Measurements from ENCODE around the gene RNF187.
A peak's percentile ranks its signal among the peaks of the same experiment; 100 is the strongest.

The RNF187 gene

GRCh38 chr1:228511546-228512445, 24.6 kb downstream of the RNF187 start:
- DNase-seq, result no peak

DNA sequence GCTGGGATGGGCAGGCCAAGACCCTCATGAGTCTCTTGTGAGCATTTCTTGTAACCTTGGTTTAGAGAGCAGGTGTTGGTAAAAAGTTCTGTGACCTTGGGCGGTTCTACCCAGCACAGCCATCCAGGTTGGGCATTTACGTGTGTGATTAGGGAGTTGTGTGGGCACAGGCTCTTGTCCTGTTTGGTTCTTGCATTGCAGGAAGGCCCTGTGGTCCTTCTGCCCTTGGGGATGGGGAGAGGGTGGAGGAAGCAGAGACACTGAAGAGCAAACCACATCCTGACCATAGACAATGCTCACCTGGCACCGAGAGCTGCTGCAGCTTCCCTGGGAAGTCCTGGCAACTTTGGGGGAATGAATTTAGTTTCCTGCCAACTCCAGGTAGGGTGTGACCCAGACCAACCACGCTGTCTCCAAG, 25.6 kb downstream of the RNF187 start:
- no peak for DNase-seq

DNA sequence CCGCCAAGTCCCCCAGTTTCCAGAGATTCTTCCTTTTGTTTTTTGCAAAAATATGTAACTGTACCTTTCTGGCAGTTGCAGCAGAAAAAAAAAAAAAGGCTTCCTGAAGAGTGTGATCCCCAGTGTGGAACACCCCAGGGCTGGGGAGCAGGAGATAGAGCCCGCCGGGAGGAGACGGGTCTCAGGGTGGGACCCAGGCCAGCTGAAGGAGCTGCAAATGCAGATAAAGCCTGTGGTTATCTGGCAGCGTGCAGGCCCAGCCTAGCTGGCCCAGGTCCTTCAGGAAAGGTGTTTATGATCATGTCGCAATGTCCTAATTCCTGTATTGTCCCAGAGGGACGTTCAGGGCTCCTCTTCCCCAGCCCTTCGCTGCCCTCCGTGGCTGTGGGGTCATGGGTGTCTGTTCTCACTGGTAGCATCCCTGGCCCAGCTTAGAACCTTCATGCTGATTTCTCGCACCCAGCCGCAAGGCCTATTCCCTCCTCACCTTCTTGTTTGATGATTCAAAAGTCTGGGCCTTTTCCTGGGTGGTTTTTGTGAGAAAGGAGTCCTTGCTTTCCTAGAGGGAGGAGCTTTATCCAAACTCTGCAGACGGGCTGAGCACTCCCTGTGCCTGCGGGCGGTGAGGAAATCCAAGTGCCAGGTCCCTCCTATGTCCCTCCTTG, 26.2 kb downstream of the RNF187 start:
- no peak for DNase-seq

DNA sequence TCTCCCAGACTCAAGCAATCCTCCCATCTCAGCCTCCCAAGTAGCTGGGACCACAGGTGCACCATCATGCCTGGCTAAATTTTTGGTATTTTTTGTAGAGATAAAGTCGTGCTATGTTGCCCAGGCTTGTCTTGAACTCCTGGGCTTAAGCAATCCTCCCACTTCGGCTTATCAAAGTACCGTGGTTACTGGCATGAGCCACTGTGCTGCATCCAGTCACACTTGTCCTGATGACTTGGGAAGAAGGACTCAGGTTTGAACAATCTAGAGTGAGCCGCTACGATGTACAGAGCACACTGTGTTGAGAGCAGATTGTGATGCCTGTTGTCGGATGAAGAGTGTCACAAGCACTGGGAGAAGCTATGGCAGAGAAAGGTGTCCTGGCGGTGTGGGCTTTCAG, 27.2 kb downstream of the RNF187 start:
- DNase-seq, result no peak

- peak; percentile 39 to 59 for DNase-seq
Measured at GRCh38 chr1:228515200-228515834, 28.1 kb downstream of the RNF187 start.

- no peak for DNase-seq
Measured at GRCh38 chr1:228517655-228518054, 30.5 kb downstream of the RNF187 start.

DNA sequence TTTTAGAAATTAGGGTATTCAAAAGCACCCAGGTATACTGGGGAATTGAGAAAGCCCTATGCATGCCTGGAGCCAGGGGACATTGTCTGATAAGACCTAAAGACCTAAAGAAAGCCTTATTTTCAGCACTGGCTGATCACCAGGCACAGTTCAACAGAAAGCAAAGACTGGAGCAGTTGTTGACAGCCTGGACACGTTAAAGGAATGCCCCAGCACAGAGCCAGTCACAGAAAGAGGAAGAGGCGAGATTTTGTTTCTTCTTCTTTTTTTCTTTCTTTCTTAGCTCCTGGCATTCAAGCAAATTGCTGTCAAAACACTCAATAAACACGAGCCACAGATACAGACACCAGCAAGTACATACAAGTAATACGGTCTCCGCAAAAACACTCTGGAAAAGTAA, 40.4 kb downstream of the RNF187 start:
- no peak for DNase-seq

DNA sequence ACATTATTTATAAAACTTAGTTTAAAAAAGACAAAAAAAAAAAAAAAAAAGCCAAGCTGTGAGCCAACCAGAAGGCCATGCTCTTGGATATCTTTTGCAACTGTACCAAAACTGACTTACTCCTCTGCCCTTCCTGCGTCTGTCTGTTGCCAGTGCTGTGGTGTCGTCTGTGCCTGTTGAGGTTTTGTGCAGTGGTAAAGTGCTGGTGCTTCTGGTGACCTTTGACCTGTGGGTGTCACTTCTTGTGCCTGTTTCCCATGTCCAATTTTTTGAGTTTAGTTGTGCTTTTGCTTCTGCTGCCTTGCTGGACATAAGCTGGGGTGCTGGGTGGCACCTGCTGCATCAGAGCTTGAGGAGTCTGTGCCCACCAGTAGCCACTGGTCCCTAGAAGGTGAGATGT, 41.4 kb downstream of the RNF187 start:
- no peak for DNase-seq

GRCh38 chr1:228530086-228530758, 43.0 kb downstream of the RNF187 start:
- DNase-seq, result no peak

- DNase-seq, result no peak
Measured at GRCh38 chr1:228530951-228531731, 44.0 kb downstream of the RNF187 start.

GRCh38 chr1:228538831-228539230, 51.6 kb downstream of the RNF187 start:
- DNase-seq, result no peak

DNA sequence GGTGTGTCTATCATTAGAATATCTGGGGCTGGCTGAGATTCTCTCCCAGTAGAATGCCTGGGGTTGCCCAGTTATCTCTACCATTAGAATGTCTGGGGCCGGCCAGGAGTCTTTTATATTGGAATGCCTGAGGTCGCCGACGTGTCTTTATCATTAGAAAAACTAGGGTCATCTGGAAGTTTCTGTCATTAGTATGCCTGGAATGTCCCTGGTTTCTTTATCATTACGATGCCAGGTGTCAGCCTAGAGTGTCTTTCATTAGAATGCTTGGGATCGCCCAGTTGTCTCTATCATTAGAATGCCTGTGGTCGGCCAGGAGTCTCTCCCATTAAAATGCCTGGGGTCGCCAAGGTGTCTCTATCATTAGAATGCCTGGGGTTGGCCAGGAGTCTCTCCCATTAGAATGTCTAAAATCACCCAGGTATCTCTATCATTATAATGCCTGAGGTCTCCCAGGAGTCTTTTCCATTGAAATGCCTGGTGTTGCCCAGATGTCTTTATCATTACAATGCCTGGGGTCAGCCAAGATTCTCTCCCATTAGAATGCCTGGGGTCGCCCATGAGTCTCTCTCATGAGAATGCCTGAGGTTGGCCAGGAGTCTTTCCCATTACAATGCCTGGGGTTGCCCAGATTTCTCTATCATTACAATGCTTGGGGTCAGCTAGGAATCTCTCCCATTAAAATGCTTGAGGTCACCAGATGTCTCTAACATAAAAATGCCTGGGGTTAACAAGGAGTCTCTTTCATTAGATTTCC, 53.2 kb downstream of the RNF187 start:
- no peak for DNase-seq

GRCh38 chr1:228541725-228542124, 54.5 kb downstream of the RNF187 start:
- DNase-seq, result no peak

- DNase-seq, result no peak
Measured at GRCh38 chr1:228542376-228542775, 55.2 kb downstream of the RNF187 start.

- DNase-seq, result no peak
Measured at GRCh38 chr1:228542981-228543380, 55.8 kb downstream of the RNF187 start.

- no peak for DNase-seq
Measured at GRCh38 chr1:228543396-228543795, 56.2 kb downstream of the RNF187 start.

- DNase-seq, result no peak
Measured at GRCh38 chr1:228544021-228544850, 57.1 kb downstream of the RNF187 start.

GRCh38 chr1:228544921-228545591, 57.9 kb downstream of the RNF187 start:
- DNase-seq, result no peak

All from CD4-positive, alpha-beta T cell treated with Interleukin-4 for 1 hour (primary cell).